ENCODE measurements around the gene HLA-G. TPM values are rescaled to one million over a fixed set of nuclear protein-coding genes. Genes with fewer than 3 reads are reported as not detected.

Gene HLA-G
- total RNA-seq, 3 donors from 2014 or later, result not detected

GRCh38 chr6:29841030-29841429 is 13.4 kb downstream of the HLA-G start:
- no peak overlapping the region for H3K27ac ChIP-seq
- H3K4me3 ChIP-seq, result no peak overlapping the region
- H3K27me3 ChIP-seq, result peaks cover 0 to 6% of the 10 kb centered on the region in 2 donors
- no peaks in the 10 kb centered on the region for H3K36me3 ChIP-seq
- TF ChIP-seq POLR2AphosphoS5 (IDR thresholded peaks at IDR 0.05) (no peak), POLR2A (IDR thresholded peaks at IDR 0.05) (no peak), CTCF (IDR thresholded peaks at IDR 0.05) (no peak)
- no peak for DNase-seq (ENCODE audit: low spot score in 2 of 2)
- intact Hi-C loops (cut with DNase I; ENCODE audit: low total_unique reads), result no loop called here
- no peaks in the 10 kb centered on the region for H3K9me3 ChIP-seq
- H3K4me1 ChIP-seq, result no peaks in the 10 kb centered on the region

GRCh38 chr6:29845405-29846006 is 17.9 kb downstream of the HLA-G start:
- H3K4me1 ChIP-seq, result no peaks in the 10 kb centered on the region

GRCh38 chr6:29847871-29848630 is 20.4 kb downstream of the HLA-G start:
- no peaks in the 10 kb centered on the region for H3K36me3 ChIP-seq
- TF ChIP-seq POLR2A (IDR thresholded peaks at IDR 0.05) (no peak), POLR2AphosphoS5 (IDR thresholded peaks at IDR 0.05) (peak in 2 of 3 donors; percentile 41 to 45), CTCF (IDR thresholded peaks at IDR 0.05) (peak; percentile 62 to 91 (median 89))
- H3K9me3 ChIP-seq, result no peaks in the 10 kb centered on the region
- peaks cover 0 to 12% of the 10 kb centered on the region in 2 donors for H3K27me3 ChIP-seq
- intact Hi-C loops (cut with DNase I; ENCODE audit: low total_unique reads), result no loop called here
- no peak overlapping the region for H3K27ac ChIP-seq
- H3K4me1 ChIP-seq, result no peaks in the 10 kb centered on the region
- peak; percentile 47 to 69 for DNase-seq (ENCODE audit: low spot score in 2 of 2)
- no peak overlapping the region for H3K4me3 ChIP-seq

More at GRCh38 chr6:29845405-29846006, 17.9 kb downstream of the HLA-G start:
- Histone ChIP-seq H3K9me3 (no peaks in the 10 kb centered on the region), H3K27me3 (peaks cover 0 to 11% of the 10 kb centered on the region in 2 donors), H3K36me3 (no peaks in the 10 kb centered on the region), H3K27ac (no peak overlapping the region), H3K4me3 (no peak overlapping the region)
- no peak for DNase-seq (ENCODE audit: low spot score in 2 of 2)
- intact Hi-C loops (cut with DNase I; ENCODE audit: low total_unique reads), result no loop called here
- TF ChIP-seq CTCF (IDR thresholded peaks at IDR 0.05), result no peak
- no peak for TF ChIP-seq POLR2AphosphoS5 (IDR thresholded peaks at IDR 0.05)
- no peak for TF ChIP-seq POLR2A (IDR thresholded peaks at IDR 0.05)

GRCh38 chr6:29850011-29850553 is 22.5 kb downstream of the HLA-G start:
- no peaks in the 10 kb centered on the region for H3K4me1 ChIP-seq
- H3K27me3 ChIP-seq, result peaks cover 0 to 12% of the 10 kb centered on the region in 2 donors
- no peak for DNase-seq (ENCODE audit: low spot score in 2 of 2)
- intact Hi-C loops (cut with DNase I; ENCODE audit: low total_unique reads), result loop anchor here (10.0 kb wide), 1 partner anchor 155 kb away; no protein-coding TSS in a partner anchor
- no peak overlapping the region for H3K27ac ChIP-seq
- peak overlapping the region in 1 of 3 donors; percentile 43 for H3K4me3 ChIP-seq
- TF ChIP-seq CTCF (IDR thresholded peaks at IDR 0.05) (no peak), POLR2A (IDR thresholded peaks at IDR 0.05) (no peak), POLR2AphosphoS5 (IDR thresholded peaks at IDR 0.05) (no peak)
- H3K36me3 ChIP-seq, result no peaks in the 10 kb centered on the region
- no peaks in the 10 kb centered on the region for H3K9me3 ChIP-seq

- Histone ChIP-seq H3K36me3 (no peaks in the 10 kb centered on the region), H3K4me3 (no peak overlapping the region), H3K9me3 (no peaks in the 10 kb centered on the region), H3K27me3 (peaks cover 0 to 12% of the 10 kb centered on the region in 2 donors), H3K27ac (no peak overlapping the region), H3K4me1 (no peaks in the 10 kb centered on the region)
- no peak for DNase-seq (ENCODE audit: low spot score in 2 of 2)
- no peak for TF ChIP-seq CTCF (IDR thresholded peaks at IDR 0.05)
- no peak for TF ChIP-seq POLR2A (IDR thresholded peaks at IDR 0.05)
- no peak for TF ChIP-seq POLR2AphosphoS5 (IDR thresholded peaks at IDR 0.05)
- intact Hi-C loops (cut with DNase I; ENCODE audit: low total_unique reads), result loop anchor here (10.0 kb wide), 1 partner anchor 154 kb away; no protein-coding TSS in a partner anchor
Measured at GRCh38 chr6:29851190-29851589, 23.6 kb downstream of the HLA-G start.
